GM10266 (cell line): ENCODE data around the gene CBX8.

Experiments used
- DNase-seq: peaks from one replicate; pipeline ENCODE4 v3.0.0; 2012; ENCODE audit errors: extremely low spot score
- TF ChIP-seq, protein P1 (sequence below): IDR thresholded peaks from 2 replicates; pipeline ENCODE4 v1.5.1; 2012; ENCODE audit warnings: mild to moderate bottlenecking, low read depth; ENCODE audit not compliant: control insufficient read depth, insufficient read depth; ENCODE audit errors: missing control alignments

The CBX8 gene

DNA sequence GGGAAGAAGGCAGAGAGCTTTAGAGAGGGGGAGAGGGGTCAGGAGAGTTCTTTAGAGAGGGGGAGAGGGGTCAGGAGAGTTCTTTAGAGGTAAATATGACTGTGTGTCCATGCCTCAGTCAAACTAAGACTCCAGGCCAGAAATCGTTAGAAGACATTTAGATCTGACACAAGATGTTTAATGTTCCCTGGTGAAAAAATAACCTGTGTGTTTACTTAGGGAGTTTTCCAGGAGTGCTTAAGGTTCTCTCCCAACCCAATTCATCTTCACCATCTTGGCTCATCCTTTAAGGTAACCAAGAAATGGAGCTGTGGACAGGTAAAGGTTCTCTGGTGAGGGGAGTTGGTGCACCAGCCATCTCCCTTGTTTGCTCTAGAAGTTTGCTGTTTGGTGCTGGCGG, 32.6 kb upstream of the CBX8 start:
- no peak for DNase-seq

DNA sequence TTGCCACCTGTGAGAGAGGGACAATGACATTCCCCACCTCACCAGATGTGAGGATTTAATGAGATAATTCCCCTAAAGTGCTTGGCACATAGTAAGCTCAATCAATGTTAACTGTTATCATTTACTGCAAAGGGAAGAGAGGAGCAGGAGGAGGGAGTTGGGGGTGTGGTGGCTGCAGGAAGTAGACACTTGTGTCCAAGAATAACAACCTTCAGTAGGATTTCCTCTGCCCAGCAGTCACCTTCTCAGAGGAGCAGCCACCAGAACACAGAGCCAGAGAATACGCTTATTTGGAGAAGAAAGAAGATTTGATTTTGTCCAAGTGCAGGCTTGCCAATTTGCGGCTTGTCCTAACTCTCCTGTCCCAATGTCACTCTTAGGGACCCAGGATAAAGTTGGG, 32.1 kb upstream of the CBX8 start:
- TF ChIP-seq, protein P1, sequence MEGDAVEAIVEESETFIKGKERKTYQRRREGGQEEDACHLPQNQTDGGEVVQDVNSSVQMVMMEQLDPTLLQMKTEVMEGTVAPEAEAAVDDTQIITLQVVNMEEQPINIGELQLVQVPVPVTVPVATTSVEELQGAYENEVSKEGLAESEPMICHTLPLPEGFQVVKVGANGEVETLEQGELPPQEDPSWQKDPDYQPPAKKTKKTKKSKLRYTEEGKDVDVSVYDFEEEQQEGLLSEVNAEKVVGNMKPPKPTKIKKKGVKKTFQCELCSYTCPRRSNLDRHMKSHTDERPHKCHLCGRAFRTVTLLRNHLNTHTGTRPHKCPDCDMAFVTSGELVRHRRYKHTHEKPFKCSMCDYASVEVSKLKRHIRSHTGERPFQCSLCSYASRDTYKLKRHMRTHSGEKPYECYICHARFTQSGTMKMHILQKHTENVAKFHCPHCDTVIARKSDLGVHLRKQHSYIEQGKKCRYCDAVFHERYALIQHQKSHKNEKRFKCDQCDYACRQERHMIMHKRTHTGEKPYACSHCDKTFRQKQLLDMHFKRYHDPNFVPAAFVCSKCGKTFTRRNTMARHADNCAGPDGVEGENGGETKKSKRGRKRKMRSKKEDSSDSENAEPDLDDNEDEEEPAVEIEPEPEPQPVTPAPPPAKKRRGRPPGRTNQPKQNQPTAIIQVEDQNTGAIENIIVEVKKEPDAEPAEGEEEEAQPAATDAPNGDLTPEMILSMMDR = no peak
- no peak for DNase-seq

More for the DNA sequence above, 32.6 kb upstream of the CBX8 start:
- TF ChIP-seq, protein P1 = no peak

DNA sequence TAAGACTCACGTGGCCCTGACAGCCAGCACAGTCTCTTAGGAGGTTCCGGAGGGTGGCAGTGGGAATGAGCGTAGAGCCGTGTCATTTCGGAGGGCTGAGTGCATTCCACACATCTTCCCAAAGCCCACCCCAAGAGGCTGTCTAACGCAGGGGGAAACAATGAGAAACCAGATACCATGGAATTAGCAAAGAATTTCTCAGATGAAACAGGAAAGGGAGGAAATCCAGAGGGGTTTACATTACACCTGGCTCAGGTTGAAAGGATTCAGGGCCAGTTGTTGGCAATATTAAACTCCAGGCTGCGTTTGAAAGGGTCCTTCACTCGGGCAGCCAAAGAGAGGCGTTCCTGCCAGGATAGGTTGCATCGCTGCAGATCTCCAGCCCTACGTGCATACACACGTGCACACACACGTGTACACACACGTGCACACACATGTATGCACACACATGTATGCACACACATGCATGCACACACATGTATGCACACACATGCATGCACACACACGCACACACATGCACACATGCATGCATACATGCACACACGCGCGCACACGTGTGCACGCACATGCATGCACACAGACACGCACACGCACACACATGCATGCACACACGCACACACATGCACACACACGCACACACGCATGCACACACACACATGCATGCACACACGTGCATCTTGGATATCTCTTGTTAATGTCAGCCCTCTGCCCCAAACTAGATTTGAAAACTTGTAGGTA, 30.1 kb upstream of the CBX8 start:
- TF ChIP-seq, protein P1 = no peak
- DNase-seq = no peak

DNA sequence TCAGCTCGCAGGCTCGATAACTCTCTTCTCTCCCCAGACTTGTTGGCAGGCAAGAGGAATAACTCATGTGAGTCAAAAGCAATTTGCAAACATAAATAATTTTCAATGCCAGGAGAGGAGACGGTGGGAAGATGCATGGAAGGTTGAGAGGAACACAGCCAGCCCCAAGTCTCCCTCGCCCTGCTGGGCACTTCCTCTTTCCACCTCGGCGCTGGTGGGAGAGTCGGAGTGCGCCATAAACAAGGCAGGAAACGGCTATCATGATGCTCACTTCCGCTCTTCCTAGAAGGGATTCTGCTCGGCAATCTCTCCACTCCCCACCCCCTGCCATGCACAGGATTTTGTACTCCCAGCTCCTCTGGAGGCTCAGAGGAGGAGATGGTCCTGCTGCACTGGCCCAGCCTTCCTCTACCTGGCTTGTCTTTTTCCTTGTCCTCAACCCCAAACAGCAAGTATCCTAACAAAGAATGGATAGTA, 29.4 kb upstream of the CBX8 start:
- DNase-seq = no peak
- TF ChIP-seq, protein P1 = no peak

DNA sequence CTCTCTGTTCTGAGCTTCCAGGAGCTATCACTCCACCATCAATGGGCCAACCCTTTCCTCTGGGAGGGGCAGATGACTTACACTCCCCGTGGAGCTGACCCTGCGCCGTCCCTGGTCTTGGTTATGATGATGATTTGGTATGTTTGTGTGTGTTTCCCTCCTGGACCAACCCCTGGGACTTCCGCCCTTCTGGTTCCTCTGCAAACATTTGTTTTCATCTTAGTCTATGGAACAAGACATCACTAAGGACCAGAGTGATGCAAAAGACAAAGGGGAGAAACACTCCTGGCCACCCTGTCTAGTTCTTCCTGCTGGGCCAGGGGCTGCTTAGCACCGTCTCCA, 28.7 kb upstream of the CBX8 start:
- TF ChIP-seq, protein P1 = no peak
- DNase-seq = no peak

DNA sequence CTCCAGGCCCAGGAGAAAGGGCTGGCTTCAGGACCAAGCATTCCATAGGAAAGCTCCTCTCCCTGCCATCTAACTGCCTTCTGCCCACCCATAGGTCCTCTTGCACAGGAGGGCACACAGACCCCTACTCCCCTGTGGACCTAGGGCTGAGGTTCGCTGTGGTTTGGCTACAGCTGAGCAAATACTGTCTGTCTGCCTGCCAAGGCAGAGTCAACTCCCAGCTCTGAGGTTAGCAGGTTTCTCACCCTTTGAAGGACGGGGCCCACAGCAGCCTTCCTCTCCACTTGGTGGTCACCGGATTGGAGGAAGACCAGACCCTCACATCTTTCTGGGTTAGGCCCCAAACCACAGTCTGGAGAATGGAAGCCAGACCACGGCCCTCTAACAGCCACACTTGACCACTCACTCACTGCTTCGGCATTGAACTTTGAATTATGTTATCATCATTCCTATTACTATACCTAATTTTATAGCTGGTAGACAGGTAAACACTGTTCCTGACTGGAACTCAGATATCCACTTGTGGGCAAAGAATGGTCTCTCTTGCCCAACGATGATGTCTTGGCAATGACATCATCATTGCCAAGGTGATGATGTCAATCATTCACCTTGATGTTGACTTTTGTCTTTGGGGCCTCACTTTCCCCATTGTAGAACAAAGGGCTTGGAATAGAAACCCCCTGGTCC, 28.2 kb upstream of the CBX8 start:
- TF ChIP-seq, protein P1 = no peak
- DNase-seq = no peak

DNA sequence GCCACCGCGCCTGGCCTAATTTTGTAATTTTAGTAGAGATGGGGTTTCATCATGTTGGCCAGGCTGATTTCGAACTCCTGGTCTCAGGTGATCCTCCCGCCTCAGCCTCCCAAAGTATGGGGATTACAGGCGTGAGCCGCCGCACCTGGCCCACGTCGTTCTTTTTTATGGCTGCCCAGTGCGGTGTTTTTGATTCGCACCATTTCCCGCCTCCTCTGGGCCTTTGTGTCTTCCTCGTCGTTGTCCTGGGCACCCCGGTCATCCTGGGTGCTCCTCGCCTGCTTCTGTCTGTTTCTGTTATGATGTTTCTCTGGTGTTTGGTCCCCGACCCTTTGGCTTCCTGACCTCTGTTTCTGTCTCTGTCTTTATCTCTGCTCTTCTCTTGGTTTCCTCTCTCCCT, 27.4 kb upstream of the CBX8 start:
- TF ChIP-seq, protein P1 = no peak
- DNase-seq = no peak
